Measurements from ENCODE around the gene HECTD3. TPM values are rescaled to one million over a fixed set of nuclear protein-coding genes. Genes with fewer than 3 reads are reported as not detected.
A peak's percentile ranks its signal among the peaks of the same experiment; 100 is the strongest.

Gene HECTD3
- total RNA-seq, result 10 to 100 TPM; 40.4 to 51.6 (median 46.4) TPM

GRCh38 chr1:45010855-45011811, at the start of gene HECTD3:
Gene HECTD3 (minus strand): TSS chr1:45011324. CDS start chr1:45011257, 67 bp downstream.
- WGBS, 2 donors, result 1% methylated on average over 40 to 55 of the region's 62 CpGs
- H3K4me1 ChIP-seq, result peaks cover 0 to 52% (median 33%) of the 10 kb centered on the region in 4 donors
- peaks cover 0 to 51% (median 11%) of the 10 kb centered on the region in 3 donors for H3K36me3 ChIP-seq

DNA sequence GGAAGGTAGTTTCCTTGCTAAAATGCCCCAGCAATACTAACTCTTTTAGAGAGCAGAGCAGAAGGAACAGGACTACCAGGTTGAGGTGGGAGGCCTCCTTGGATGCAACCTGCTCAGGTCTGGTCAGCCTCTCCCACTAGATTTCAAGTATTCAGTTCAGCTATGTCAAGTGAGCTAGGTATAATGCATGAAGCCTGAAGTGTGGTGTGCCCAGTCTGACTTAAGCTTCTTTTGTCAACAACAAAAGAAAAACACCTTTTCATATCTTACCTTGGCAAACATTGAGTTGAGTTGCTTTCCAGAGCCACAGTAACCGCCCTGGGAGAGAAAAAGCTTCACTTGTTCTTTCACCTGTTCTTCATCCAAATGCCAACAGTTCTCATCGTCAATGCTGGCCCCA, 48.7 kb upstream of the HECTD3 start:
- Histone ChIP-seq H3K9me3 (no peaks in the 10 kb centered on the region), H3K4me3 (no peak overlapping the region), H3K27ac (no peak overlapping the region), H3K27me3 (no peaks in the 10 kb centered on the region), H3K4me1 (no peaks in the 10 kb centered on the region), H3K36me3 (peaks cover 0 to 42% (median 0%) of the 10 kb centered on the region in 3 donors)
- TF ChIP-seq CTCF (IDR thresholded peaks at IDR 0.05), result no peak
- no peak for TF ChIP-seq EP300 (IDR thresholded peaks at IDR 0.05)
- TF ChIP-seq POLR2A (IDR thresholded peaks at IDR 0.05), result no peak
- no peak for DNase-seq (ENCODE audit: low spot score in 2 of 2)
- WGBS, 2 donors, result 77 to 91% methylated on average over 2 of the region's 2 CpGs

More at GRCh38 chr1:45010855-45011811, at the start of gene HECTD3:
- TF ChIP-seq POLR2A (IDR thresholded peaks at IDR 0.05) (no peak), CTCF (IDR thresholded peaks at IDR 0.05) (peak in 1 of 5 experiments; percentile 38), EP300 (IDR thresholded peaks at IDR 0.05) (peak in 1 of 2 donors; percentile 48)
- Histone ChIP-seq H3K27ac (peak within 1 kb of the TSS; percentile 54 to 91 (median 88)), H3K9me3 (no peaks in the 10 kb centered on the region), H3K27me3 (no peaks in the 10 kb centered on the region), H3K4me3 (peak within 1 kb of the TSS; percentile 61 to 98 (median 87))
- peak; percentile 55 to 73 for DNase-seq (ENCODE audit: low spot score in 2 of 2)

DNA sequence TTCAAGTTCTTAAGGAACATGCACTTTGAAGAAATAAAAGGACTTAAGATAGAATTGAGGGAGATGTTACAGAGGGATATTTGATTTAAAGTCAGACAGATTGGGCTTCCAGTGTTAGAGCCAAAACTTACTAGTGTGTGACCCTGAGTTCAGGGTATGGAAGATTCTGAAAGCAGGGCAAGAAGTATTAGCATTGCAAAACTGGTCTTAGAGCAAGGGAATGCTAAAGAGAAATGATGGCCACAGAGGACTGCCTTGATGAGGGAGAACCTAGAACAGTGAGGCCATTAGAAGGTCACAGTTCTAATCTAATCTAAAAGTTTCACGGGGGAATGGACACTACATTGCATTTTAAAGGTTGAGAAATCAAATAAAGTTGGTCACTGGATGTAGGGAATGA, 46.4 kb upstream of the HECTD3 start:
- no peak for TF ChIP-seq EP300 (IDR thresholded peaks at IDR 0.05)
- TF ChIP-seq CTCF (IDR thresholded peaks at IDR 0.05), result no peak
- H3K4me1 ChIP-seq, result no peaks in the 10 kb centered on the region
- DNase-seq (ENCODE audit: low spot score in 2 of 2), result no peak
- no peak overlapping the region for H3K4me3 ChIP-seq
- no peak overlapping the region for H3K27ac ChIP-seq
- 67 to 86% methylated on average over 1 of the region's 1 CpG for WGBS, 2 donors
- no peaks in the 10 kb centered on the region for H3K27me3 ChIP-seq
- H3K9me3 ChIP-seq, result no peaks in the 10 kb centered on the region
- peaks cover 0 to 42% (median 0%) of the 10 kb centered on the region in 3 donors for H3K36me3 ChIP-seq

DNA sequence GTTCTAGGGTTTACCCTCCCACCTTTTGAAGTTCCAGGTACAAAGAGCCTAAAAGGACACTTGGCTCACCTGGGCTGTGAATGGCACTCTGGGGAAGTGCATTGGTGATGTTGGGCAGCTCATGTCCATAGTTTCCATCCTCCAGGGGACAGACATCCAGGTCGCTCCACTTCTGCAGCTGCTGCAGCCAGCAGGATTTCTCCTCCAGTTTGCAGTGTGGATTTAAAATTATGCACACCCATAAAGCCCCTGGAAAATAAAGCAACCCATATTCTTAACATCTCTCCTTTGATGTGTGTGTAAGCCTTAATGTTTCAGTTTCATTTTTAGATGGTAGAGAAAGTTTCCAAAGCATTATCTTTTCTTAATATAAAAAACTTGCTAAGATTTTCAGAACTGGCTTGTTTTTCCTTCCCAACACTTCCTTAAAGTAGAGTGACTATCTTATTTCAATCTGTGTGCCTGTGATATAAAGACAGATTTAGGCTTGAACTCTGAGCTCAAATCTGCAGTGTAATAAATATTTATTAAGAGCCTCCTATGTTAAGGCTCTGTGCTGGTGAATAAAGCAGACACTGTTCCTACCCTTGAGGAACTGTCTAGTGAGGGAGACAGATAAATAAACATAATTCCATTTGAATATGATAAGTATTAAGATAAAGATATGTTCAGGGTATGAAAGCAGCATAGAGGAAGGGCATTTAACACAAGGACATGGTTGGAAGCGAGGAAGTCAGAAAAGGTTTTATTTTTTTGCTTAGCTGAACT, 40.1 kb upstream of the HECTD3 start:
- Histone ChIP-seq H3K4me3 (no peak overlapping the region), H3K27me3 (no peaks in the 10 kb centered on the region), H3K9me3 (no peaks in the 10 kb centered on the region), H3K27ac (peak overlapping the region in 1 of 4 donors; percentile 6), H3K36me3 (peaks cover 0 to 7% (median 0%) of the 10 kb centered on the region in 3 donors), H3K4me1 (no peaks in the 10 kb centered on the region)
- WGBS, 2 donors, result 46 to 53% methylated on average over 2 of the region's 2 CpGs
- DNase-seq (ENCODE audit: low spot score in 2 of 2), result no peak
- no peak for TF ChIP-seq CTCF (IDR thresholded peaks at IDR 0.05)
- no peak for TF ChIP-seq EP300 (IDR thresholded peaks at IDR 0.05)
- no peak for TF ChIP-seq POLR2A (IDR thresholded peaks at IDR 0.05)

All from tibial nerve (tissue), 4 donors.